HG02973 (cell line): ENCODE data around the gene CPEB3.
"Not testable (repeated sequence)": the region's sequence is repeated elsewhere in the genome, so short reads cannot be mapped to it uniquely, and the experiment has no call there.

Source experiments
- ATAC-seq: cut with Tn5 transposase; IDR thresholded peaks from one replicate; pipeline ENCODE4 v1.9.1; 2021; ENCODE audit warnings: moderate library complexity; ENCODE audit not compliant: unreplicated experiment

CPEB3 gene

GRCh38 chr10:92216608-92217007 lies 74.3 kb downstream of the CPEB3 start:
- not testable (repeated sequence) for ATAC-seq

GRCh38 chr10:92215222-92215621 lies 75.7 kb downstream of the CPEB3 start:
- ATAC-seq, result not testable (repeated sequence)

DNA sequence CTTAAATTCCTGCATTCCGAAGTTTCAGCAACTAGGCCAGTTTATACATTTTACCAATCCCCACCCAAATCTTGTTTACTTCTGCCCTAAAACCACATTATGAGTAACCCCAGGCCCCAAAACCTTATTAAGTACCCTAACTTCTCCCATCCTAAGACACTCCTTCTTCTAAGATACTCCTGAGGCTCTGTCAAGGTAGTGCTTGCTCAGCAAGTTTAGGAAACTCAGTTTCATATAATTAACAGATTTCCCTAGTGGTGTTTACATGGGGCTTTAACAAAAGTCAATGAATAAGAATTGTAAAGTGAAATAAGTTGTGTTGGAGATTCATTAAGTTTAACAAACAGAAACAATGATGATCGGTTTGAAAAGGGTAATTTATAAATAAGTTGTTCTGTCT lies 77.8 kb downstream of the CPEB3 start:
- no peak for ATAC-seq

- no peak for ATAC-seq
These were observed 82.1 kb downstream of the CPEB3 start for GRCh38 chr10:92208736-92209135.

DNA sequence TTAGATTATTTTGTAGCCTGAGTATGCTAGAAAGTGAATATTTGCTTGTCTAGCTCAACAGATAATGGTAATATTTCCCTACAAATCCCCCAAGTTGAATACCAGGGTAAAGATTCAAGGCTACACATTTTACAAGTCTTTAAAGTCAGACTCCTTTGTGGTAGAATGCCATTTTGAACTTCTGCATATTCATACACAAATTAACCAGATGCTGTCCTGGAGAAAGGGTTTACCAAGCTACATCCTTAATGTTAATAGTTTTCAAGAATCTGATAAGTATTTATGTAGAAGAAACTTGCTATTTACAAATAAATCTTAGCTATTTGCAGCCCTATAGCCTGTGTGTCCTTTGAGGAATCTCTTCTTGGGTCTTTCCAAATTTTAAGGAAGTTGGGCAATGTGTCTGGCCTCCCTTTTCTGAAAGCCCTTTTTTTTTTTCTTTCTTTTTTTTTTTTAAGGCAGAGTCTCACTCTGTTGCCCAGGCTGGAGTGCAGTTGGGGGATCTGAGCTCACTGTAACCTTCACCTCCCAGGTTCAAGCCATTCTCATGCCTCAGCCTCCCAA lies 82.6 kb downstream of the CPEB3 start:
- no peak for ATAC-seq

GRCh38 chr10:92207061-92207460 lies 83.8 kb downstream of the CPEB3 start:
- no peak for ATAC-seq

DNA sequence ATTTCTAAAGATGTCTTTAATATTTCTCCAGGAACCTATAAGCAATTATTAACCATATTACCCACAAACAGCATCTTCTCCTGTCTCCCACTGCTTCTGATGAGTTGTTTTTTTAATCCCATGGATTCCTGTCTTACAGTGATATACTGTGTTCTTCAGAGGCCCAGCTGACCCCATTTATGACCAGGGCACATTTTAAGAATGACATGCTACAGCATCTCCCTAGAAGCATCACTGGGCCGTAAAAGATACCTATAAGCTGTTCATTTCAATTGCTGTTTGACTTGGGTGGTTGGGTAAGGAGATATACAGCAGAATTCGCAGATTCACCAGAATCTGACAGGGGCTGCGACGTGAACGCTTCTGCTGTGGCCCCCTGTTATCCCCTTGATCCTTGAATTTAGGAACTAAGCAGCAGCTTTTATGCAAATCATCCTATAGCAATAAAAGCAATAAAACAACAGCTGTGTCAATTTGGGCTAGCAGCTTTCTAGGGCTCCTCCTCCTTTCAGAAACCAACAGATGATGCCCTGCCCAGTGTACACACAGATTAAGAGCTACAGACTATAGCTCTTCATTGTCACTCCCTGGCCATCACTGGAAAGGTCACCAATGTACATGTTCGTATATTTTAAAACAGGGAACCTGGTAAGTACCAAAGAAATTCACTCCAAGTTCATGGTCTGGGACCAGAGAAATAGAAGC lies 86.8 kb downstream of the CPEB3 start:
- ATAC-seq, result no peak

DNA sequence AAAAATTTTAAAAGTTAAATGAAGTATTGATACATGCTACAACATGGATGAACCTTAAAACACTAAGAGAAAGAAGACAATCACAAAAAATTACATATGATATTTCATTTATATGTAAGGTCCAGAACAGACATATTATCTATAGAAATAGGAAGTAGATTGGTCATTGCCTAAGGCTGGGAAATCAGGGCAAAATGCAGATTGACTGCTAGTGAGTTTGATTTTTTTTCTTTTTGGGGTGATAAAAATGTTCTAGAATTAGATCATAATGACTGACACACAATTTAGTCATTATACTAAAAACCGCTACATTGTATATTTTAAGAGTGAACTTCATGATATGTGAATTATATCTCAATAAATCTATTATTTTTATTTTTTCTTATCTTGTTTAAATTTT lies 88.3 kb downstream of the CPEB3 start:
- no peak for ATAC-seq

GRCh38 chr10:92200564-92200963 lies 90.3 kb downstream of the CPEB3 start:
- no peak for ATAC-seq

- no peak for ATAC-seq
These were observed 103.8 kb downstream of the CPEB3 start for GRCh38 chr10:92187101-92187500.

DNA sequence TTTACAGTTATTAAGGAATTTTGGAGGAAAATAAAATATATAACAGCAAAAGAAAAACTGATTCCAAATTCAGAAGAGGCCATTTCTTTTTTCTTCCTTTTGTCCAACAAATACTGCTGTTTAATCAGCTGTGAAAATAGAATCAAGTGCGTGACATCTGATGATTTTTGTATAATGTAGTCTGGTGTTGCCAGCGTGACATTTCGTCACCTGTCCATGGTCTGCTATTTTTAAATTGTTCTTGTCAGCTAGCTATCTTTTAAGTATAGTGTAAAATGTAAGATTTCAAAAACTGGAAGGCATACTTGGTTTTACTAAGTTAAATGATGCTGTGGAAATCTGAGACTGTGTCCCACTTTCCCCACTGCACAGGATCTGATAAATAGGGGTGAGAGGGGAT lies 105.9 kb downstream of the CPEB3 start:
- no peak for ATAC-seq

GRCh38 chr10:92183199-92183598 lies 107.7 kb downstream of the CPEB3 start:
- ATAC-seq, result no peak

GRCh38 chr10:92181575-92181974 lies 109.3 kb downstream of the CPEB3 start:
- ATAC-seq, result no peak

GRCh38 chr10:92180399-92180798 lies 110.5 kb downstream of the CPEB3 start:
- ATAC-seq, result no peak

GRCh38 chr10:92177546-92177945 lies 113.3 kb downstream of the CPEB3 start:
- ATAC-seq, result no peak

GRCh38 chr10:92175164-92175563 lies 115.7 kb downstream of the CPEB3 start:
- no peak for ATAC-seq

GRCh38 chr10:92173996-92174395 lies 116.9 kb downstream of the CPEB3 start:
- ATAC-seq, result no peak

DNA sequence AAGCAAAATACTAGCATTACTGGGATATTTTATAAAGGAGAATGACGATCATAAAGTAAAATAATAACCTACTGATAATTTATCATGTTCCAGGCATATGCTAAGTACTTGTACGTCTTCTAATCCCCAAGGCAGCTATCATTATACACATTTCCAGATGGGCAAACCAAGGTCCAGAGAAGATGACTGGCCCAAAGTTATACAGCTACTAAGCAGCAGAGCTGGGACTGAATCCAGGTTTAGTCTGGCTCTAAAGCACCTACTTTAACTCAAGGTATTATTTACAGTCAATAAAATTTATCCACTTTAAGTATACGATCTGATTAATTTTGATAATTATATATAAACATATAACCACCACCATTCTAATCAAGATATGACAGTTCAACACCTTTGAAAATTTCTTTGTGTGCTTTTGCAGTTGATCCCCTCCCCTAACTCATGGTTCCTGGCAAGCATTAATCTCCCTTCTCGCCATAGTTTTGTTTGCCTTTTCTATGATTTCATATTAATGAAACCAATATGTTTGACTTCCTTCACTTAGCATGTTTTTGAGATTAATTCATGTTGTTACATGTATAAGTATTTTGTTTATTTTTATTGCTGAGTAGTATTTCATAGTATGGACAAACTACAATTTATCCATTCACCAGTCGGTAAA lies 126.7 kb downstream of the CPEB3 start:
- ATAC-seq, result no peak

DNA sequence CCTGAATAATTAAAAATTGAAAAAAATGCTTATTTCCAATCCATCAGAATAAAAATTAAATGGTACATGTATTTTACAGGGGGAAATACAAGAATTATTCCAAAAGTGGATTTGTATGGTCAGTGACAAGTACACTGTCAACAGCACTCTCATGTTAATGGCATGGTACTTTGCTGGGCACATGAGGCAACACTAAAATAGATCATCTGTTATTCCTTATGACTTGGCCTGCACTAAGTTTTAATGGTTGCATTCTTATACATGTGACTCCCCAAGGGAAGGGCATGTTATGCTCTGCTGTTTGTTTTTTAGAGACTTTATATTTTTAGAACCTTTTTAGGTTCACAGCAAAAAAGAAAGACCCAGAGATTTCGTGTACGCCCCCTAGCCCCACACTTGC lies 128.3 kb downstream of the CPEB3 start:
- ATAC-seq, result no peak

DNA sequence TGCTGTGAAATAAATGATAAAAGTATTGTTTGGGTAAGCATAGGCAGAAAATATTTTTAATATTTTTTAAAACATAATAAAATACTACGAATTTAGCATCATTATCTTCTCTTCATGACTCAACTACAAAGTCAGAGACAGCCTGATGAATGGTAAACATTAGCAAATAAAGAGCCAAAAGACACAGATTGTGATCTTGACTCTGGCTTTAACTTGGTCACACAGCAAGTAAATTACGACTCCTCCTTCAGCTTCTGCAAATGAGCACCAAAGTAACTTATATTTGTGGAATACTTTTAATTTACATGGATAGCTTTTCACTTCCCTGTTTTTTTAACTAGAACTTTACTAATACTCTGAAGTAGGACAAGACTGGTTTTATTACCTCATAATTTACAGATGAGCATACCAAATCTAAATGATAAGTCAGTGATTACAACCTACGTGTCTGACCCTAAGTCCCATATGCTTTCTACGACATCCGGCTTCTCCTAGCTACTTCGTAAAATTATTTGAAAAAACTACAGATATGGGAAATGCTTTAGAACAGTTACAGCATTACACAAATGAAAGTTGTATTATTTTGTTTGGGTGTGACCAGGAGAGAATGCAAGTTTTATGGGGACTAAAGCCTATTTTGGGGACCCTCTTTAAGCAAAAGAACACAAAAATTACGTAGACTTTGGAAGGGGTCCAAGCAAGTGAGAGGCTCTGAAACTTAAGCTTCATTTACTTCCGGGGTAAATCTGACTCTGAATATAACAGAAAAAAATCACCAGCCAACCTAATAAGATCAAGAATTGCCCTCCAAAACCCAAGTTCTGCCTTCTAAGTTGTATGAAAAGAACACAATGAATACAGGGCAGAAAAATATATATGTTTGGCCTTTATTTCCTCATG lies 133.8 kb downstream of the CPEB3 start:
- ATAC-seq, result no peak

- ATAC-seq, result no peak
These were observed 140.1 kb downstream of the CPEB3 start for GRCh38 chr10:92150823-92151222.
